ENCODE measurements around the gene ATP2C2. TPM values are rescaled to one million over a fixed set of nuclear protein-coding genes. Genes with fewer than 3 reads are reported as not detected.

Gene ATP2C2
- total and polyA plus RNA-seq, 3 donors from 2014 or later: 1.1 to 5.8 (median 3.0) TPM

- intact Hi-C loops (cut with DNase I; ENCODE audit: low total_unique reads): no loop called here
- no peak overlapping the region for H3K4me3 ChIP-seq
Measured at GRCh38 chr16:84442416-84443145, 74.2 kb downstream of the ATP2C2 start.

GRCh38 chr16:84443166-84443802 lies 74.9 kb downstream of the ATP2C2 start:
- no peak overlapping the region for H3K4me3 ChIP-seq
- H3K27ac ChIP-seq: no peak overlapping the region
- H3K36me3 ChIP-seq (ENCODE audit: low read depth, missing control alignments): no peaks in the 10 kb centered on the region
- intact Hi-C loops (cut with DNase I; ENCODE audit: low total_unique reads): no loop called here
- DNase-seq: no peak
- H3K27me3 ChIP-seq: no peaks in the 10 kb centered on the region
- WGBS, 2 donors: 35 to 38% methylated on average over 14 to 15 of the region's 15 CpGs
- H3K9me3 ChIP-seq: no peaks in the 10 kb centered on the region
- H3K4me1 ChIP-seq: peaks cover 5% of the 10 kb centered on the region
- TF ChIP-seq CTCF (IDR thresholded peaks at IDR 0.05) (no peak), POLR2A (IDR thresholded peaks at IDR 0.05) (no peak)

More at GRCh38 chr16:84442416-84443145, 74.2 kb downstream of the ATP2C2 start:
- Histone ChIP-seq H3K27ac (no peak overlapping the region), H3K27me3 (no peaks in the 10 kb centered on the region), H3K9me3 (no peaks in the 10 kb centered on the region), H3K4me1 (peaks cover 5% of the 10 kb centered on the region), H3K36me3 (ENCODE audit: low read depth, missing control alignments) (no peaks in the 10 kb centered on the region)
- 87 to 92% methylated on average over 12 to 19 of the region's 19 CpGs for WGBS, 2 donors
- no peak for DNase-seq
- TF ChIP-seq POLR2A (IDR thresholded peaks at IDR 0.05) (no peak), CTCF (IDR thresholded peaks at IDR 0.05) (no peak)

GRCh38 chr16:84444476-84444875 lies 76.1 kb downstream of the ATP2C2 start:
- TF ChIP-seq CTCF (IDR thresholded peaks at IDR 0.05) (no peak), POLR2A (IDR thresholded peaks at IDR 0.05) (no peak)
- Histone ChIP-seq H3K4me1 (peaks cover 5% of the 10 kb centered on the region), H3K4me3 (no peak overlapping the region), H3K27ac (no peak overlapping the region), H3K27me3 (no peaks in the 10 kb centered on the region), H3K36me3 (ENCODE audit: low read depth, missing control alignments) (no peaks in the 10 kb centered on the region), H3K9me3 (no peaks in the 10 kb centered on the region)
- WGBS, 2 donors: 89 to 91% methylated on average over 8 of the region's 8 CpGs
- no peak for DNase-seq
- intact Hi-C loops (cut with DNase I; ENCODE audit: low total_unique reads): no loop called here

- no peak for DNase-seq
- H3K4me1 ChIP-seq: peaks cover 5% of the 10 kb centered on the region
- 70 to 74% methylated on average over 4 of the region's 4 CpGs for WGBS, 2 donors
- H3K9me3 ChIP-seq: no peaks in the 10 kb centered on the region
- intact Hi-C loops (cut with DNase I; ENCODE audit: low total_unique reads): no loop called here
- H3K4me3 ChIP-seq: no peak overlapping the region
- H3K36me3 ChIP-seq (ENCODE audit: low read depth, missing control alignments): no peaks in the 10 kb centered on the region
- no peak overlapping the region for H3K27ac ChIP-seq
- no peak for TF ChIP-seq POLR2A (IDR thresholded peaks at IDR 0.05)
- no peak for TF ChIP-seq CTCF (IDR thresholded peaks at IDR 0.05)
- no peaks in the 10 kb centered on the region for H3K27me3 ChIP-seq
Measured at GRCh38 chr16:84446084-84446483, 77.7 kb downstream of the ATP2C2 start.
